Nucleus accumbens (tissue), 56 donors: ENCODE data around the gene ATP2C1.
A peak's percentile ranks its signal among the peaks of the same experiment; 100 is the strongest.

Source experiments
- DNase-seq, 56 donors: peaks; one replicate each; lab custom pipeline; 2025; lab: John Stamatoyannopoulos, UW

The ATP2C1 gene

GRCh38 chr3:130933801-130934345, 40.0 kb downstream of the ATP2C1 start:
- no peak for DNase-seq

GRCh38 chr3:130934442-130935089, 40.7 kb downstream of the ATP2C1 start:
- no peak for DNase-seq

GRCh38 chr3:130935761-130936492, 42.0 kb downstream of the ATP2C1 start:
- no peak for DNase-seq

- DNase-seq, result no peak
Measured at GRCh38 chr3:130939753-130940152, 45.9 kb downstream of the ATP2C1 start.

- DNase-seq, result no peak
Measured at GRCh38 chr3:130941793-130942192, 47.9 kb downstream of the ATP2C1 start.

GRCh38 chr3:130946882-130947281, 53.0 kb downstream of the ATP2C1 start:
- DNase-seq, result no peak

- DNase-seq, result no peak
Measured at GRCh38 chr3:130948001-130948773, 54.3 kb downstream of the ATP2C1 start.

GRCh38 chr3:130948929-130949328, 55.0 kb downstream of the ATP2C1 start:
- no peak for DNase-seq

- no peak for DNase-seq
Measured at GRCh38 chr3:130950124-130950523, 56.2 kb downstream of the ATP2C1 start.

- DNase-seq, result no peak
Measured at GRCh38 chr3:130950641-130951040, 56.8 kb downstream of the ATP2C1 start.

- DNase-seq, result no peak
Measured at GRCh38 chr3:130955481-130955880, 61.6 kb downstream of the ATP2C1 start.

- DNase-seq, result no peak
Measured at GRCh38 chr3:130956281-130956680, 62.4 kb downstream of the ATP2C1 start.

GRCh38 chr3:130956721-130957120, 62.8 kb downstream of the ATP2C1 start:
- no peak for DNase-seq

- no peak for DNase-seq
Measured at GRCh38 chr3:130960139-130960795, 66.4 kb downstream of the ATP2C1 start.

GRCh38 chr3:130961458-130961857, 67.6 kb downstream of the ATP2C1 start:
- DNase-seq, result no peak

- DNase-seq, result no peak
Measured at GRCh38 chr3:130963444-130963843, 69.6 kb downstream of the ATP2C1 start.

- peak in 2 of 56 donors; percentile 3 to 34 for DNase-seq
Measured at GRCh38 chr3:130963878-130964277, 70.0 kb downstream of the ATP2C1 start.

- no peak for DNase-seq
Measured at GRCh38 chr3:130967281-130967680, 73.4 kb downstream of the ATP2C1 start.

- DNase-seq, result no peak
Measured at GRCh38 chr3:130968221-130968620, 74.3 kb downstream of the ATP2C1 start.

GRCh38 chr3:130969621-130970020, 75.7 kb downstream of the ATP2C1 start:
- peak in 5 of 56 donors; percentile 3 to 25 (median 5) for DNase-seq

- DNase-seq, result no peak
Measured at GRCh38 chr3:130971208-130971607, 77.3 kb downstream of the ATP2C1 start.
